ENCODE measurements around the gene BATF. TPM values are rescaled to one million over a fixed set of nuclear protein-coding genes. Genes with fewer than 3 reads are reported as not detected.

The BATF gene
- total RNA-seq, 6 experiments from 2014 or later: 0.24 to 10.4 (median 0.87) TPM

DNA sequence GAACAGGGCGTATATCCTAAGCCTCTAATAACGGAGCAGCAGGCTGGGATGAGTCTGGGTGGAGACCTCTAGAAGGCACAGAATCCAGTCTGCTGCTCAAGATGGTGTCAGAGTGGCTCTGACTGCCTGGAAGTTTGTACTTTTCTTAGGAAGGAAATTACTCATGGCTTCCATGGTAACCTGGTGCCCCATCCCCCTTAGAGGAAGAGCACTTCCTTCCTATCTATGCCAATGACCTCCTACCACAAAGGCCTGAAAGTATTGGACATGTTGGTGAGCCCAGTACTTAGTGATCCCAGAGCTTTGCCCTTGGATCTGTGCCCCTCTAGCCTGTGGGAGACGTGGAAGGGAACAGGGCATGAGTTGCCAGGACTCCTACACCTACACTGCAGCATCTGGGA lies 1.5 kb downstream of the BATF start:
- no peaks in the 10 kb centered on the region for H3K4me1 ChIP-seq
- ATAC-seq (peak; percentile 41 to 65 (median 46)), DNase-seq (no peak)
- WGBS (ENCODE audit: insufficient coverage, low coverage, low lambda C conversion rate, missing lambda C conversion rate): 83% methylated on average over 2 of the region's 3 CpGs
- H3K9me3 ChIP-seq: no peaks in the 10 kb centered on the region
- H3K27me3 ChIP-seq: no peaks in the 10 kb centered on the region
- no peak overlapping the region for H3K4me3 ChIP-seq
- no peaks in the 10 kb centered on the region for H3K36me3 ChIP-seq
- intact Hi-C loops (cut with DNase I): no loop called here
- H3K27ac ChIP-seq: no peak overlapping the region
- TF ChIP-seq POLR2A (IDR thresholded peaks at IDR 0.05) (no peak), CTCF (IDR thresholded peaks at IDR 0.05) (no peak)

- Histone ChIP-seq H3K27me3 (no peaks in the 10 kb centered on the region), H3K27ac (no peak overlapping the region), H3K4me1 (no peaks in the 10 kb centered on the region), H3K36me3 (no peaks in the 10 kb centered on the region), H3K4me3 (no peak overlapping the region), H3K9me3 (no peaks in the 10 kb centered on the region)
- intact Hi-C loops (cut with DNase I): no loop called here
- TF ChIP-seq POLR2A (IDR thresholded peaks at IDR 0.05): no peak
- no peak for TF ChIP-seq CTCF (IDR thresholded peaks at IDR 0.05)
- WGBS (ENCODE audit: insufficient coverage, low coverage, low lambda C conversion rate, missing lambda C conversion rate): 92% methylated on average over 1 of the region's 1 CpG
- DNase-seq (no peak), ATAC-seq (no peak)
Measured at GRCh38 chr14:75525969-75526368, 3.7 kb downstream of the BATF start.

DNA sequence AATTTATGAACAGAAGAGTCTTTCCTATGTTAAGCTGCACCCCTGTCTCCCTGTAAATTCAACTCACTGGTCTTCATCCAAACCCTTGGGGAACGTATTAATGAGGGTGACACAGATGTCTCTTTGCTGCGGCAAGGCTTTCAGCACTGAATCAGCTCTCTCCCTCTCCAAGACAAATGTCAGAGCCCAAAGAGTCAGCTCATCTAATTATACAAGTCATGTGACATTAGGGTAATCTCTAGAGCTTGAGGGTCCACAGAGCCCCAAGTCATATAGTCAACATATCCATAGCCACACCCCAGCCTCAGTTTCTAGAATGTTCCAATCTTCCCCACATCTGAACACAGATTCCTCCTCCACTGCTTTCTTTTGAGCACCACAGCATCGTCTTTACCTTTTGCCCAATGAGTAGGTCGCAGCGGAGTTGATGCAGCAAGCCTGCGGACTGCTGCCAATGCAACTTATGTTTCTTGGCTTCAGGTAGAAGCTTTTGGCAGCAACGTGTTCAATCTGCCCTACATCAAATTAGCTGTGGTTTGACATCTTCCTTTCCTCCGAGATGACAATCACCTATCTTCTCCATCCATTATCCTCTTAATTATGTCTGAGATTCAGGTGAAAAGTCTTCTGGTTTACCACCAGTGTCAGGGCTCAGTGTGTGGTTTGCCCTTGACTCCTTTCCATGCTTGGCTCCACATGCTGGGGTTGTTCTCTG lies 5.3 kb downstream of the BATF start:
- no peaks in the 10 kb centered on the region for H3K36me3 ChIP-seq
- no peaks in the 10 kb centered on the region for H3K9me3 ChIP-seq
- no peaks in the 10 kb centered on the region for H3K4me1 ChIP-seq

DNA sequence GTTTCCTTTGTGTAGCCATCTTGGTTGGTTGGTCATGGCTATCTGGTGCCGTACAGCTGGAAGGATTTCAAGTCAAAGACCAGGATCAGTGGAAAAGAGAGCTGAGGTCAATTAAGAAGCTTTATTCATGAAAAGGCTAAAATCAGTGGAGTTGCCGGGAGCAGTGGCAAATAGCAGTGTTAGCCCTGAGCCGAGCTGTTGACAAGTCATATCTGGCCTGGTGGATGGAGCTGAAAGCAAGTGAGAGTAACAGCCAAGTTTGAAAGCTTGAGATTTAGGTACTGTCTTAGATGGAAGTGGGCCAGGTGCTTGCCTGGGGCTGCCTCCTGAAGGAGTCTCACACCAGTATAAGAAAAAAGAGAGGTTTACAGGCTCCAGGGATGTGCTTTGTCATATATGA lies 9.0 kb downstream of the BATF start:
- TF ChIP-seq CTCF (IDR thresholded peaks at IDR 0.05) (no peak), POLR2A (IDR thresholded peaks at IDR 0.05) (no peak)
- H3K36me3 ChIP-seq: no peaks in the 10 kb centered on the region
- ATAC-seq (no peak), DNase-seq (no peak)
- peaks cover 0 to 20% (median 6%) of the 10 kb centered on the region in 4 donors for H3K4me1 ChIP-seq
- no peaks in the 10 kb centered on the region for H3K27me3 ChIP-seq
- H3K4me3 ChIP-seq: no peak overlapping the region
- 92% methylated on average over 1 of the region's 3 CpGs for WGBS (ENCODE audit: insufficient coverage, low coverage, low lambda C conversion rate, missing lambda C conversion rate)
- H3K9me3 ChIP-seq: no peaks in the 10 kb centered on the region
- intact Hi-C loops (cut with DNase I): no loop called here
- H3K27ac ChIP-seq: no peak overlapping the region

More for the DNA sequence above, 5.3 kb downstream of the BATF start:
- WGBS (ENCODE audit: insufficient coverage, low coverage, low lambda C conversion rate, missing lambda C conversion rate): 90% methylated on average over 8 of the region's 8 CpGs
- intact Hi-C loops (cut with DNase I): no loop called here
- Histone ChIP-seq H3K27ac (no peak overlapping the region), H3K4me3 (no peak overlapping the region), H3K27me3 (no peaks in the 10 kb centered on the region)
- TF ChIP-seq CTCF (IDR thresholded peaks at IDR 0.05): no peak
- ATAC-seq: no peak
- DNase-seq: no peak

Data from right lobe of liver (tissue), 6 donors.